HepG2 (cell line): ENCODE measurements around the gene DIO2. TPM values are rescaled to one million over a fixed set of nuclear protein-coding genes. Genes with fewer than 3 reads are reported as not detected.
A peak's percentile ranks its signal among the peaks of the same experiment; 100 is the strongest.

Experiments
- ATAC-seq: fragments of 200-7000 bp; cut with Tn5 transposase; 3 replicates; pipeline ENCODE4 v1.9.1; 2020; ENCODE audit warnings: mild to moderate bottlenecking, moderate library complexity
- BruUV-seq: library from RNA; stranded (reverse); fragments of 400-500 nt; replicated peaks from 2 replicates; lab custom pipeline; 2021; lab: Mats Ljungman, UMichigan
- CTCF ChIA-PET: fragments of 300-600 bp; formaldehyde crosslinking; extraction: SDS; loops from one replicate; lab custom pipeline; 2021; ENCODE audit warnings: low total read pairs, inconsistent platforms, low intra/inter-chr PET ratio; lab: Yijun Ruan, JAX
- POLR2A ChIA-PET: fragments of 350-600 bp; sonication (Branson Sonifier 250); formaldehyde crosslinking; loops from one replicate; lab custom pipeline; 2020; ENCODE audit warnings: antibody characterized with exemption, inconsistent platforms; lab: Yijun Ruan, JAX
- DNase-seq: peaks from one replicate; pipeline ENCODE4 v3.0.0-alpha.2; 2015; ENCODE audit warnings: low spot score
- FAIRE-seq: peaks from 3 replicates; lab custom pipeline; 2011; peaks lifted over from hg19 to GRCh38; lab: Jason Lieb, UNC
- H2AFZ ChIP-seq: one replicate; pipeline ENCODE4 v1.6.1; 2011; ENCODE audit warnings: low read length, inconsistent platforms
- H3K27ac ChIP-seq: fragments of 300-600 bp; 3 replicates; pipeline ENCODE4 v1.8.0; 2011; ENCODE audit warnings: mixed run types, mild to moderate bottlenecking, mixed read lengths, low read length, inconsistent platforms; ENCODE audit not compliant: insufficient read depth; ENCODE audit errors: extremely low read length
- H3K27me3 ChIP-seq, 2 experiments: fragments of 200-600 bp in 1 of 2; 2 replicates in 1 of 2; 3 replicates in 1 of 2; pipeline versions ENCODE4 v1.6.0 to v1.8.0; 2011; ENCODE audit warnings: low read length in 2 of 2, mild to moderate bottlenecking in 2 of 2, moderate library complexity in 2 of 2, inconsistent platforms in 1 of 2; ENCODE audit not compliant: insufficient read depth in 2 of 2, control insufficient read depth in 1 of 2
- H3K36me3 ChIP-seq, 2 experiments: fragments of 200-600 bp in 1 of 2; replicated peaks in 1 of 2; 2 replicates in 1 of 2; 3 replicates in 1 of 2; pipeline versions ENCODE4 v1.5.1 to v1.8.0; 2011; ENCODE audit warnings: low read length in 2 of 2, inconsistent platforms in 1 of 2; ENCODE audit not compliant: insufficient read depth in 2 of 2, control insufficient read depth in 1 of 2
- H3K4me1 ChIP-seq: 2 replicates; pipeline ENCODE4 v1.5.1; 2012; ENCODE audit warnings: low read length, inconsistent platforms; ENCODE audit not compliant: insufficient read depth
- H3K4me2 ChIP-seq: 2 replicates; pipeline ENCODE4 v1.6.0; 2011; ENCODE audit warnings: low read depth, low read length, inconsistent platforms
- H3K4me3 ChIP-seq, 3 experiments: fragments of 200-600 bp in 1 of 3; sonication (generic), shearing (Covaris generic) in 1 of 3; replicated peaks in 1 of 3; 2 replicates each; pipeline ENCODE4 v1.5.1; 2011 to 2016; ENCODE audit warnings: low read length in 3 of 3, inconsistent platforms in 2 of 3, low read depth in 2 of 3, mild to moderate bottlenecking in 2 of 3, control low read depth in 1 of 3, mixed read lengths in 1 of 3; ENCODE audit not compliant: insufficient read depth in 1 of 3
- H3K79me2 ChIP-seq: one replicate; pipeline ENCODE4 v1.6.1; 2011; ENCODE audit warnings: low read length, inconsistent platforms; ENCODE audit not compliant: insufficient read depth
- H3K9ac ChIP-seq: 2 replicates; pipeline ENCODE4 v1.6.0; 2011; ENCODE audit warnings: mild to moderate bottlenecking, low read depth, low read length, inconsistent platforms; ENCODE audit not compliant: insufficient read depth
- H3K9me3 ChIP-seq: 2 replicates; pipeline ENCODE4 v1.5.1; 2012; ENCODE audit warnings: mild to moderate bottlenecking, low read length
- H4K20me1 ChIP-seq: 2 replicates; pipeline ENCODE4 v1.6.0; 2011; ENCODE audit warnings: inconsistent platforms, mild to moderate bottlenecking, low read length, moderate library complexity; ENCODE audit not compliant: insufficient read depth
- ATF5 ChIP-seq: sonication (generic); formaldehyde crosslinking; IDR thresholded peaks from 2 replicates; pipeline ENCODE4 v1.4.0; 2020; ENCODE audit warnings: mild to moderate bottlenecking, low read depth, missing genetic modification reagents
- BORCS8-MEF2B ChIP-seq: sonication (generic); formaldehyde crosslinking; IDR thresholded peaks from 2 replicates; pipeline ENCODE4 v1.8.0; 2022; ENCODE audit warnings: mild to moderate bottlenecking, missing genetic modification reagents
- DNMT3B ChIP-seq: conservative IDR thresholded peaks from 2 replicates; pipeline ENCODE4 v1.6.1; 2016; ENCODE audit warnings: missing biosample characterization, control low read depth
- HBP1 ChIP-seq: IDR thresholded peaks from 2 replicates; pipeline ENCODE4 v1.6.1; 2016; ENCODE audit warnings: low read depth, control low read depth
- HMG20B ChIP-seq: conservative IDR thresholded peaks from 2 replicates; pipeline ENCODE4 v1.6.1; 2016; ENCODE audit warnings: missing genetic modification reagents, missing compliant biosample characterization
- JDP2 ChIP-seq: sonication (generic); formaldehyde crosslinking; IDR thresholded peaks from 2 replicates; pipeline ENCODE4 v1.8.1; 2022; ENCODE audit warnings: missing genetic modification reagents, borderline replicate concordance
- MAFF ChIP-seq: IDR thresholded peaks from 2 replicates; pipeline ENCODE4 v1.6.1; 2011; ENCODE audit warnings: low read depth, low read length, improper control_type of control experiment
- MAFK ChIP-seq, 2 experiments: IDR thresholded peaks in 1 of 2; conservative IDR thresholded peaks in 1 of 2; 2 replicates each; pipeline ENCODE4 v1.6.1; 2011; ENCODE audit warnings: improper control_type of control experiment in 2 of 2, low read length in 2 of 2
- NFATC3 ChIP-seq: sonication (generic); formaldehyde crosslinking; IDR thresholded peaks from 2 replicates; pipeline ENCODE4 v1.5.1; 2020; ENCODE audit warnings: mild to moderate bottlenecking, missing genetic modification reagents
- NFE2L2 ChIP-seq: fragments of 150-350 bp; IDR thresholded peaks from 2 replicates; pipeline ENCODE4 v1.6.1; 2014; ENCODE audit warnings: low read length
- NFKB2 ChIP-seq: sonication (generic); formaldehyde crosslinking; IDR thresholded peaks from 2 replicates; pipeline ENCODE4 v1.4.0; 2020; ENCODE audit warnings: missing genetic modification reagents, borderline replicate concordance
- RAD51 ChIP-seq: fragments of 450-650 bp; IDR thresholded peaks from 2 replicates; pipeline ENCODE4 v1.6.1; 2016; ENCODE audit warnings: borderline replicate concordance
- SKI ChIP-seq: fragments of 450-650 bp; IDR thresholded peaks from one replicate; pipeline ENCODE4 v1.6.1; 2018; ENCODE audit warnings: mild to moderate bottlenecking; ENCODE audit not compliant: partially characterized antibody
- SNAI1 ChIP-seq: sonication (generic); formaldehyde crosslinking; IDR thresholded peaks from 2 replicates; pipeline ENCODE4 v1.5.0; 2020; ENCODE audit warnings: mild to moderate bottlenecking, missing genetic modification reagents, borderline replicate concordance
- SNAPC2 ChIP-seq: sonication (generic); formaldehyde crosslinking; IDR thresholded peaks from 2 replicates; pipeline ENCODE4 v1.8.1; 2022; ENCODE audit warnings: mild to moderate bottlenecking, missing genetic modification reagents
- ZBTB49 ChIP-seq: sonication (generic); formaldehyde crosslinking; IDR thresholded peaks from 2 replicates; pipeline ENCODE4 v1.4.0; 2020; ENCODE audit warnings: missing genetic modification reagents, borderline replicate concordance
- ZMYM2 ChIP-seq: sonication (generic); formaldehyde crosslinking; IDR thresholded peaks from 2 replicates; pipeline ENCODE4 v1.8.0; 2022; ENCODE audit warnings: mild to moderate bottlenecking, missing genetic modification reagents
- ZNF263 ChIP-seq: sonication (generic); formaldehyde crosslinking; IDR thresholded peaks from 2 replicates; pipeline ENCODE4 v1.4.0; 2020; ENCODE audit warnings: missing genetic modification reagents
- ZNF337 ChIP-seq: sonication (generic); formaldehyde crosslinking; IDR thresholded peaks from 2 replicates; pipeline ENCODE4 v1.5.1; 2020; ENCODE audit warnings: missing genetic modification reagents, low read depth, mild to moderate bottlenecking, borderline replicate concordance
- ZNF33B ChIP-seq: sonication (generic); formaldehyde crosslinking; IDR thresholded peaks from 2 replicates; pipeline ENCODE4 v1.5.1; 2020; ENCODE audit warnings: mild to moderate bottlenecking, missing genetic modification reagents
- ZNF468 ChIP-seq: sonication (generic); formaldehyde crosslinking; IDR thresholded peaks from 2 replicates; pipeline ENCODE4 v1.8.0; 2022; ENCODE audit warnings: mild to moderate bottlenecking, moderate library complexity, missing genetic modification reagents
- ZNF567 ChIP-seq: sonication (generic); formaldehyde crosslinking; IDR thresholded peaks from 2 replicates; pipeline ENCODE4 v1.8.1; 2023; ENCODE audit warnings: mild to moderate bottlenecking, missing genetic modification reagents, borderline replicate concordance
- ZNF629 ChIP-seq: sonication (generic); formaldehyde crosslinking; conservative IDR thresholded peaks from 2 replicates; pipeline ENCODE4 v1.5.0; 2020; ENCODE audit warnings: missing genetic modification reagents
- WGBS: methylation state at CpG from one replicate; pipeline ENCODE4 v1.1.6; 2017; ENCODE audit warnings: low lambda C conversion rate; 5-methylcytosine and 5-hydroxymethylcytosine counted together
- in situ Hi-C: cut with HindIII; loops from 2 replicates; pipeline ENCODE4 v1.10.0; 2017; ENCODE audit warnings: low pct_unique_long_range_greater_than_20kb; ENCODE audit not compliant: extremely low pct_ligation_motif_present
- intact Hi-C: fragments of 100-400 bp; cut with micrococcal nuclease; formaldehyde crosslinking; loops from one replicate; pipeline ENCODE4 v1.10.0; 2022; ENCODE audit not compliant: unreplicated experiment
- polyA plus RNA-seq, 8 experiments: library from polyadenylated mRNA; depleted of rRNA in 3 of 8; stranded (reverse) in 7 of 8; unstranded in 1 of 8; fragments of >200 nt; fragmentation: Illumina TruSeq in 4 of 8; extraction: Trizol in 4 of 8; gene quantifications; 2 replicates each; pipeline versions ENCODE4 v1.2.1 to v1.2.3, GENCODE V29; 2011 to 2016; ENCODE audit warnings: low read depth in 4 of 8, missing spikeins in 1 of 8, mixed read lengths in 1 of 8; ENCODE audit not compliant: insufficient read depth in 1 of 8
- total RNA-seq, 5 experiments: library from RNA; depleted of rRNA; stranded (reverse); fragments of >200 nt; fragmentation: Illumina TruSeq; extraction: Trizol; gene quantifications; 2 replicates each; pipeline ENCODE4 v1.2.3, GENCODE V29; 2016; ENCODE audit warnings: low read depth in 1 of 5

DIO2 gene
- total and polyA plus RNA-seq, 2 of the 13 experiments (the other 11 are each of a cell fraction or from before 2014, with no cell fraction given), result not detected

- no peak overlapping the region for H3K4me3 ChIP-seq
- no peak overlapping the region for H3K27ac ChIP-seq
- no peaks in the 10 kb centered on the region for H4K20me1 ChIP-seq
- no peak overlapping the region for H2AFZ ChIP-seq
- TF ChIP-seq ZNF263 (CRISPR knock-in tag), result no peak
- no peak for TF ChIP-seq DNMT3B
- no peak for TF ChIP-seq NFKB2 (CRISPR knock-in tag)
- TF ChIP-seq ZNF629 (CRISPR knock-in tag), result no peak
- TF ChIP-seq MAFF, result peak; percentile 87
- TF ChIP-seq JDP2, result no peak
- no peak for TF ChIP-seq HBP1 (CRISPR knock-in tag)
- no peak for TF ChIP-seq ZBTB49 (CRISPR knock-in tag)
- no peak for TF ChIP-seq SNAPC2 (CRISPR knock-in tag)
- peak; percentile 46; the same call in 1 of the 2 replicates for TF ChIP-seq NFE2L2
- TF ChIP-seq ZNF337 (CRISPR knock-in tag), result no peak
- TF ChIP-seq ZNF33B (CRISPR knock-in tag), result no peak
- no peak for TF ChIP-seq ZMYM2 (CRISPR knock-in tag)
- TF ChIP-seq ZNF468, result no peak
- peak; percentile 87 to 91 for TF ChIP-seq MAFK (conservative IDR thresholded peaks at IDR 0.05 in 1 of 2, IDR thresholded peaks at IDR 0.05 in 1 of 2; ENCODE audit: low read length in 2 of 2)
- no peak for TF ChIP-seq SNAI1
- TF ChIP-seq ATF5, result no peak
- TF ChIP-seq SKI, result no peak
- no peak for TF ChIP-seq BORCS8-MEF2B (CRISPR knock-in tag)
- TF ChIP-seq NFATC3 (CRISPR knock-in tag), result no peak
- TF ChIP-seq HMG20B (CRISPR knock-in tag), result no peak
- TF ChIP-seq ZNF567 (CRISPR knock-in tag), result no peak
- TF ChIP-seq RAD51, result no peak
- H3K9me3 ChIP-seq, result no peaks in the 10 kb centered on the region
- no peak overlapping the region for H3K9ac ChIP-seq
- BruUV-seq, result no TSS peak
- in situ Hi-C loops, result loop anchor here (25.0 kb wide), 2 partner anchors 370 to 620 kb away; no protein-coding TSS in a partner anchor
- DNase-seq, result no peak
- no peak for FAIRE-seq
- ChIA-PET CTCF (no interaction called here), POLR2A (no interaction called here)
- no peaks in the 10 kb centered on the region; a peak in 1 of 5 replicates for H3K27me3 ChIP-seq
- intact Hi-C loops, result loop anchor here (10.0 kb wide), 2 partner anchors 128 to 162 kb away; no protein-coding TSS in a partner anchor
- no peak overlapping the region for H3K4me2 ChIP-seq
- ATAC-seq, result no peak
- H3K4me1 ChIP-seq, result no peaks in the 10 kb centered on the region
- no peaks in the 10 kb centered on the region for H3K36me3 ChIP-seq
- no peaks in the 10 kb centered on the region for H3K79me2 ChIP-seq
- 49% methylated on average over 3 of the region's 3 CpGs for WGBS
Measured at GRCh38 chr14:80216818-80217217, 5.5 kb upstream of the DIO2 start.
